ENCODE data around the gene PDE4DIP.
"Not testable (repeated sequence)": the region's sequence is repeated elsewhere in the genome, so short reads cannot be mapped to it uniquely, and the experiment has no call there.

Gene PDE4DIP

DNA sequence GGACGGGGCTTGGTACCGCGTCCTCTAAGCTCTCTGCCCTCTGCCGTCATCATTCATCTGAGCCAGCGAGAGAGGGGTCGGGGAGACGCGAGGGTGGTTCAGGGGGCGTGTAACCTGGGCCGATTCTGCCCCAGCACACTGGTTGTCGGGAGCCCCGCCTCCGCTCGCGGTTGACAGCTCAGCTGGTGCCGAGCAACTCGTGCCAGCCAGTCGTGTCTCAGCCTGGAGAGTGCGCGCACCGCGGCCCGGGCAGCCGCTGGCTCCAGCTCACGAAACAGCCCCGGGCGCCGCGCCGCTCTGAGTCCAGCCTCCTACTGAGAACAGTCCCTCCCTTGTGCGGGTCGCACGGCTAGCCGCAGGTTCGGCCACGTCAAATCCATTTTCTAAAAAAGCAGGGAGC is at the start of gene PDE4DIP:
Gene PDE4DIP (plus strand): TSS at position 209 of the 400 bp plus-strand sequence. CDS start 347 bp downstream, outside the sequence.
- not testable (repeated sequence) for DNase-seq

DNA sequence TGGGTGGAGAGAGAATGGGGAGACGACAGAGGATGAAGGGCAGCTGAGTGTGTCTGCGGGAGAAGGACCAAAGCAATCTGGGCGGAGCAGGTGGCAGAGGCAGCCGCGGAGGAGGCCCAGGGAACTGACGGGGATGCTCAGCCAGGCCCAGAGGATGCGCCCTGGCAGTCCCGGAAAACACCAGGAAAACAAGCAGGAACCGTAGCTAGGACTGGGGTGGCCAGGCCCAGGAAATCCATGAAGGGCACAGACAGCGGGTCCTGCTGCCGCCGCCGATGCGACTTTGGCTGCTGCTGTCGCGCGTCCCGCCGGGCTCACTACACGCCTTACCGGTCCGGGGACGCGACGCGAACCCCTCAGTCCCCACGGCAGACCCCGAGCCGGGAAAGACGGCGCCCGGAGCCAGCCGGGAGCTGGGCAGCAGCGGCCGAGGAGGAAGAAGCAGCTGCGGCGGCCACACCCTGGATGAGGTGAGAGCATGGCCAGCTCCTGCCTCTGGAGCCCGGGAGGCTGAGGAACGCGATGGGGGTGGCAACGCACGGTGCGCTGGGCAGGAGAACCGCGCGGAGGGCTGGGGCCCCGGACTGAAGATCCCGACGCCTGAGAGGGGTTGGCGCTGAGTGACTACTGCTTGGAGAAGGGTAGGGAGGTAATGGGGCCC is 35.8 kb upstream of the PDE4DIP start:
- not testable (repeated sequence) for DNase-seq

DNA sequence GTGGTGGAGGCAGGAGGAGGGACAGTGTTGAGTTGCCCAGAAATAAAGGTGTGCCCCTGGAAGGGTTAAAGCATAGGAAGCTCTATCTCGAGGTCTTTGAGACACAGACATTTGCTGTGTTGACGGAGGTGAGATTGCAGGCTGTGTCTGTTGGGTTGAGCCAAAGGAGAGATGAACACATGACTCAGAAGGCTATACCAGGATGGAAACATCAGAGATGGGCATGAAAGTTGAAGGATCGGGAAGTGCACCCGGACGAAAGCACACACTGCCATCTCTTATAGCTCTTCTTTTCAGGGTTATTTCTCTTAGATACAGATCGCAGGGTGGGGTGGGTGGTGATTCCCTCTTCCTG is 35.3 kb upstream of the PDE4DIP start:
- not testable (repeated sequence) for DNase-seq

DNA sequence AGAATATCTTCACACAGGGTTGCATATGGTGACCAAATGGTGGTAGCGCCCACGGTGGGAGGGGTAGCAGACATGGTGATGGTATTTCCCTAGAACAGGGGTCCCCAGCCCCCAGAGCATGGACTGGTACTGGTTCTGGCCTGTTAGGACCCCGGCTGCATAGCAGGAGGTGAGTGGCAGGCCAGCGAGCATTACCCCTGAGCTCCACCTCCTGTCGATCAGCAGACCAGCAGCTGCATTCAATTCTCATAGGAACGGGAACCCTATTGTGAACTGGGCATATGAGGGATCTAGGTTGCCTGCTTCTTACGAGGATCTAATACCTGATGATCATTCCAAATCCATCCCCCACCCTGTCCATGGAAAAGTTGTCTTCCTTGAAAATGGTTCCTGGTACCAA is 22.0 kb upstream of the PDE4DIP start:
- not testable (repeated sequence) for DNase-seq

DNA sequence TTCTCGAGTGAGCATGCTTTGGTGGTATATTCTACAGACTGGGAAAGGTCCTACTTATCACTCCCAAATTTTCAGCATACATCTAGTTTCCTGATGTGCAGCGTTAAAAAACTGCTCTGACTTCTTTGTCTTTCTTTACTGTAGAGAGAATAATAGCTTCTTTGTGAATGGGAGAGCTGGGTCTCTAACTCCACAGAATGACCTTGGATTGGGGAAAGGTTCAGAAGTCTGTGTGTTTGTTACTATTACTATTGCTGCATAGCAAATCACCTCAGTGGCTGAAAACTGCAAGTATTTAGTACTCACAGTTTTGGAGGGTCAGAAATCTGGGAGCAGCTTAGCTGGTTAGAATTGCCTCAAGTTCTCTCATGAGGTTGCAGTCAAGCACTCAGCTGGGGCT is 20.4 kb upstream of the PDE4DIP start:
- DNase-seq: not testable (repeated sequence)

DNA sequence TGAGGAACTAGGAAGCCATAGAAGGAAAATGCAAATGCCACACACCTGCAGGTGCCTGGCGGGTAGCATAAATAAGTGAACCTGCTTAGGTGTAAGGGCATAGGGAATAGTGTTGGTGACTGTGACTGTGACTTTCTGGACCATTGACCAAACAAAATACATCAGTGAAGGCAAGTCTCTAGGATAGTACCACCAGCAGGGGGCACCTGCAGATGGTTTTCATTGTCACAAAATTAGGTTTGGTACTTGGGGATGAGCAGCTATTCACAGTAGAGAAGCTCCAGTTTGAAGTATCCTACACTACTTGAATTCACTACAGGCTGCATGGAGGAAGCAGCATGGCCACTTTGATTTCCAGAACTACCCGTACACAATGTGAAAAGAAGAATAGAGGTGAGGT is 19.2 kb upstream of the PDE4DIP start:
- not testable (repeated sequence) for DNase-seq

DNA sequence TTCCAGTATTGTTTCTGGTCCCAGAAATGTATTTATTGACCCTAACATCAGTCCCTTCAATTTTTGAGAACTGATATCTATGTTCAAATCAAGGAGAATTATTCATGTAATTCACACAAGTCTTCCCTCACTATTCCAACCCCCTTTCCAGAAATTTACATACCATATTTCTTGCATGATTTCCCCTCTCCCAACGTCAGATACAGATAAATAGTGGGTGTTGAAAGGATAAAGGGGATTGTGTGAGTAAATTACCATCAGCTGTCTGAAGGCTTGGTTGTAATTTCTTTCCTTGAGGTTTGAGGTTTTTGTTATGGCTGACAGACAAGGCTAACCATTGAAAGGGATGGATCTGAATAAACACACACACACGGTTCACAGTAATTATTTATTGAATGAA is 15.7 kb upstream of the PDE4DIP start:
- not testable (repeated sequence) for DNase-seq

DNA sequence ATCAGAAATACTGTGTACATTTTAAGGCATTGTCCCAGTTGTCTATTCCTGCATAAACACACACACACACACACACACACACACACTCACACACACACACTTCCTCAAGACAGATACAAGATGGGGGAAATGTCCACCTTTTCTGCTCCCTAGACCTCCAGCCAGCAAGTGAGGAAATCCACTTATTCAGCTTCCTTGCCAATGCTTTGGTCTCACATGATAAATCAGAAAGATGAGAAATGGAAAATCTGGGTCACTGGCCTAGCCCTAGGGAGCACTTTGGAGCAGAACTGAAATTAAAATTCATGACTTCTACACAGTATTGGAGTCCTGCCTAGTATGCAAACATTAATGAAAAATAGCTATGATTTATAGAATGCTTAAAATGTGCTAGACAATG is 15.3 kb upstream of the PDE4DIP start:
- DNase-seq: not testable (repeated sequence)

DNA sequence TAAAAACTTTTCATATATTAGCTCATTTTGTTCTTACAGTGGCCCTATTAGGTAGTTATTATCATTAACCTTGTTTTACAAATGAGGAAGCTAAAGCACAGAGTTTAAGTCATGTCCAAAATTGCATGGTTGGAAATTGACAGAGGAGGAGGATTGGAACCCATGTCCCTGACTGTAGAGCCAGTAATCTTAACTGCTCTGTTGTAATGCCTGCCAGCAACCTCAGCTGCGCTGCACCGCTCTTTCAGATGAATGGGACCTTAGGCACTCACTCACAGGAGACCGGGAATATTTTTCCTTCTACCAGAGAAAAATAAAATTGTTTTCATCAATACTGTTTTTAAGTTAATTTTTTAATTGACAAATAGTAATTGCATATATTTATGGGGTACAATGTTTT is 14.9 kb upstream of the PDE4DIP start:
- DNase-seq: not testable (repeated sequence)

DNA sequence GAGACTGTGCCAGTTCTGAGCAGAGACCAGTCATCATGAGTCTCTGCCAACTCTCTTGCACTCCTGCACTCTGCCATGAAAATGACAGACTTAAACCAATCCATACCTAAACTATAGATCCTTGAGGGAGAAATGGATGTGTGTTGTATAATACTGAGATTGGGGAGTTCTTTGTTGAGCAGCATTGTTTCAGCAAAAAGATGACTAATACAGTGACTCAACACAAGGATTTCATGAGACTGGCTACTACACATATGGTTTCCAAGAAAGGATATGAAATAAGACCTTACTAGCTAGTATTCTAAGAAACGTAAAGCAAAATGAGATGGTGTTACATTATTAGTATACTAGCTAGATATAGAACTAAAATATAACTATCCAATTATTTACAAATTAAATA is 3.0 kb upstream of the PDE4DIP start:
- DNase-seq: not testable (repeated sequence)

DNA sequence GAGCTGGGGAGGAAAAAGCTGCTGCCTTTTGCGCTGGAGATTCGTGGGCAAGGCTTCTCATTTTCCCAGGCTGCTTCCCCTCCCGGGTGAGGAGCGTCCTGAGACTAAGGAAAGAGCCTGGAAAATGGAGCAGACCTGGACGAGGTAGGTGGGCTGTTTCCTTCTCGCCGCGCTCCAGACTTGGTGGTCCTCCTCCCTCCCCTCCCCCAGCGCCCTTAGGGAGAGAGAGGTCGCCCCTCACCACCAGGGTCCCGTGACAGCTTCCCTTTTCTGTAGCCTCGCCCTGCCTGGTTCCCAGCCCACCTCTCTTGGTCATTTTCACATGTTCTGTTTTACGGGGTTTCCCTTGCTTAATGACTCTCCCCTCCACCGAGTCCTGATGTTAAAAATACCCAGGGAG is 423 bp downstream of the PDE4DIP start:
- not testable (repeated sequence) for DNase-seq

DNA sequence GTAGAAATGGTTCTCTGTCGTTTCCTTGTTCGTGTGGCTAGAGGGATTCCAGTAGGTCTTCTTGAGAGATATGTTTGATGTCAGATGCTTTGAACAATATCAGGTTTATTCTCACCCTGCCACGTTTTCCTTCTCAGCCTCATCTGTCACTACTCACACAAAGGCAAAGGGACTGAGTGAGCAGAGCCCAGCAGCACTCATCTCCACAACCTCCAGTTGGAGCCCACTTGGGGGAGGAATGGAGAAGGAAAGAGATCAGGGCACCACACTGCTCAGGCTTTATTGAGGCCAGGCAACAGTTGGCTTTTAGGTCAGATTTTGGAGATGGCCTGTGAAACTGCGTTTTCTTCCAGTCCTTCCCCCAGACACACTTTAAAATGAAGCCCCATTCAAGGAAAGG is 840 bp downstream of the PDE4DIP start:
- not testable (repeated sequence) for DNase-seq

DNA sequence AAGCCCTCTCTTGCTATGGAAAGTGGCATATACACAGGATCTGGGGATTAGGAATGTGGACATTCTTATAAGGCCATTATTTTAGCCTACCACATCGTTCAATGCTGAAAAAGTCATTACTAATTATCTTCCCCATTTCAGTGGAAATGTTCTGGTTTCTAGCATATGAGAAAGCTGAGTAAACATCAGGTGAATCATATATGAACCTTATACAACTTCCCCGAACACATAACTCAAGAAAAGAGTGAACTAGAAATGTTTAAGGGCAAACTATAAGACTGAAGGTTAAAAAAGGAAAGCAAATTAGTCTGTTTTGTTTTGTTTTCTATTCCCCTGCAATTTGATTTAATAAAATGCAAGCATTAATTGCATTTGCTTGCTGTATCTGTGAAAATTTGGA is 6.1 kb downstream of the PDE4DIP start:
- not testable (repeated sequence) for DNase-seq

DNA sequence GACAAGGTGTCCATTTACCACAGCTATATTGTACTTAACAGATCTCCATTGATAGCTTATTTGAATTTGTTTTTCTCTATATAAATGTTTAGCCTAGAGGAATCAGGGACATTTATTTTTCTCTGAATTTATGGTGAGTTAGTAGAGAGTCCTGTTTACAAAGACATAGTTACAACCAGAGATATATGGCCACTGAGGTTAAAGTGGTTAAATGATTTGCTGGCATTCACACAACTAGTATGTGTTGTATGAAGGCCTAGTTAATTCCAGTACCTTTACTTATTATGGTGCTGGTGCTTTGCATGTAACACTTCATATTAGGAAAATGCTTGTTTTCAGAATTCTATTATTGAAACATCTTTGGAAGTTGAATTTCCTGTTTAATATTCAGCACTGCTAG is 6.6 kb downstream of the PDE4DIP start:
- DNase-seq: not testable (repeated sequence)

DNA sequence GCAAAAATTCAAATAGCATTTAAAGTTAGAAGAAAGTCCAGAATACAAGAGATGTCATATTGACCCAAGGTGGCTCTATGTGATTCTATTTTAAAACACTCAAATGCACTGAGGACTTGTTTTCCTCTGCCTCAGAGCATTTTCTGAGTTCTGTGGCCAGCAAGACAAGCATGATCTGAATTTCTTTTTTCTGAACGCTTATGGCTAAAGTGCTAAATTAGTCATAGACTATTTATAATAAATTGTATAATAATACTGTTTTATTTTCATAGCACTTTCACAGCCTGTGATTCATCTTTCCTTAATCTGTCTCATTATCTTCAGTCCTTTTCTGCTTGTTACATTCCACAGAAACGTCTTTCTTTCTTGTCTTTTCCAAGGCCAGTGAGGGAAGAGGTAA is 7.5 kb downstream of the PDE4DIP start:
- not testable (repeated sequence) for DNase-seq

DNA sequence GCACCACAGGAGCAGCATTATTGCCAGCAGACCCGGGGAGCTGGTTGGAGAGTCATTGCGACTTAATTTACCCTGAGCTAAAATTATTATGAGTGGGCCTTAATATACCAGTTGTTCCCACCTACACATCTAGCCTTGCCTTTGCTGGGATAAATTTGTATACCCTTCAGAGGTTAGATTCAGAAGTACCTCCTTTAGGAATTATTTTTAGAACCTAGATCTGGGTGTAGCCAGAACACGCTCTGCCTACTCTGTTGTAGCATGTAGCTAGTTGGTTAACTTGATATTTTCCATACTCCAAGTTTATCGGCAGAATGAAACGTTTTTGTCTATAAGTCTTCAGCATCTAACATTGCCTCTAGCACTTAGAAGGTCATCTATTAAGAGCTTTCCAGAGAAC is 9.1 kb downstream of the PDE4DIP start:
- not testable (repeated sequence) for DNase-seq

DNA sequence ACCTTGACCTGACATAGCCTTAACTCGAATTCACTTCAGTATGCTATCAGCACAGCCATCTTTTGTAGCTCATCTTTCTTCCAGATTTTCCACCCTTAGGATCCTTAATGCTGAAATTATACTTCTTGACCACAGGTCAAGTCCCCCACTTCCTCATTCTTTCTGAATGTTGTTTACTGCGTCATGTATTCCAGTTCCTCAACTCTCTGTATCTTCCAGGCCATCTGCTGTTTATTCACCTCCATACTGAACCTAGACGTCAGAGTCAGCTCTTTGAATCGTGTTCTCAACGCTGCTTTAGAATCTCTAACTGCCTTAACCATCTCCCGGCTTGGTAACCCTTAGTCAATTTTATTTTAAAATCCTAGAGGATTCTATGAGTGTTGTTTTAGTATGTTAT is 9.8 kb downstream of the PDE4DIP start:
- DNase-seq: not testable (repeated sequence)

DNA sequence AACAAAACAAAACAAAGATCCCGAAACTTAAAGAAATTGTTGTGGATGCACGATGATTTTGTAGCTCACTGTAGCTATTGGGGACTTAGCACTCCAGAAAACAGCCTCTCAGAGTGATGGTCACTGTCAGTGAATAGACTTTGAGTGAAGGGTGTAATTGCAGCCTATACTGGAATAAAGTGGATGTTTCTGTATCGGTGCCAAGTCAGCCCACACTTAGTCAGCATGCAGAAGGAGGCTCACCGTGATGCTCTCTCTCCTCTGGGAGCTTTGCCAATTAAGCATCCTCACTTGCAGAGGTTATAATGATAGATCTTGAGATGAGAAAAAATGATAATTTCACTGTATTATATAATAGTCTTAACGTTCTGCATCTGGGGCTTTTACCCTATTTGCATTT is 11.1 kb downstream of the PDE4DIP start:
- DNase-seq: not testable (repeated sequence)

DNA sequence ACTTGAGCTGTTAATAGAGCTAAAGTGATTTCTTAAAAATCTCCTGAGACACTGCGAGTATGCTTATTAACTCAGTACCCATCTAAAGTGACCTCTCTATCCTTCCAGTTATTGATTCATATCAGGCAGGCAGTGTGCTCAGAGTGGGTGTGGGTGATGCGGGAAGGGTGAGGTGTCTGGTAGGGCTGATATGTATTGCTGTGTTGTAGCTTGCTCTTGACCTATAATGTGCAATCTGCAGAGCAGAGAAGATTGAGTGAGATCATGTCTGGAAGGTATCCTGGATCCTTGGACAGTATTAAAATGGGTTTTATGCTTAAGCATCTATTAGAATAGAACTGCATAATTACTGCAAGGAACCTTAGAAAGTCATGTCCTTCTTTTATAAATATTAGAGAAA is 15.8 kb downstream of the PDE4DIP start:
- DNase-seq: not testable (repeated sequence)

DNA sequence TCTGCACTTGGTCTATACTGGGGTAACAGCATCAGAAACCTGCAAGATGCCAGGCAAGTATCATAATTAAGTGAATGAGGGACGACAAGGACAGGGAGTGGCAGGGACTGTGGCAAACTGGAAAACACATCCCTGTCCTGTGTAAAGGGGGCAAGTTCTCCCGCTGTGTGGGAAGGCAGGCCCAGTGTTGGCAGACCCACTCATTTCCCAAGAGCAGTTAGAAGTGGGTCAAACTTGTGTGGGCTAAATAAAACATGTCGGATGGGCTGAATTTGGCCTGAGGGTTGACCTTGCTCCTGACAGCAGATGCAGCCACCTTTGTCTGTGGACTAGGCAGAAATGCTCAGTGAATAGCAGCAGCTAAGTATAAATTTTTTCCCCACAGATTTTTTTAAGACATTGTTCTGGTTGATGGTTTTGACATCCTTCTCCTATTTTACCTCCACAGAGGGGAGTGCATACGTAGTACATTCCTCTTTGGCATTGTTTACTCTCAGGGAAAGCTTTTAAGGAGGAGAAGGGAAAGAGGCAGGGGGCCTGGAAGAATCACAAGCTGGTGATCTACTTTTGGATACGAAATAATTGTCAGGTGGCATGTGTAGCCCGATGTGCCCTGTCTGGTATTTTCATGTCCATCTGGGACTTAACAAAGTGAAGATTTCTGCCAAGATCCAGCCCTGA is 16.5 kb downstream of the PDE4DIP start:
- DNase-seq: not testable (repeated sequence)

DNA sequence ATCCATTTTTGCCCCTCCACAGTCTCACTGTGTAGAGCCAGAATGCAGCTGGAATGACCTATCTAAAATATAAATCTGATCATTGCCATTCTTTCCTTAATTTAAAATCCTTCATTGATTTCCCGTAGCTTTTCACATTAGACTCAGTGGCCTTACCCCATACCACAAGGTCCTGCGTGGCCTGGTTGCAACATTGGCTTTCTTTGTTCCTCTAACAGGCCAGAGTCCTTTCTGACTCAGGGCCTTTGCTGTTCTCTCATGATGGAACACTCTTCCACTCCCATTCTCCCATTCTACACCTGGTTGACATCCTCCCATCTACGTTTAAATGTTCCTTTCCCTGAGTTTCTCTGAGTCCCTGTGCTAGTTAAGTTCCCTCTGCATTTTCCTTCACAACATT is 18.4 kb downstream of the PDE4DIP start:
- DNase-seq: not testable (repeated sequence)

DNA sequence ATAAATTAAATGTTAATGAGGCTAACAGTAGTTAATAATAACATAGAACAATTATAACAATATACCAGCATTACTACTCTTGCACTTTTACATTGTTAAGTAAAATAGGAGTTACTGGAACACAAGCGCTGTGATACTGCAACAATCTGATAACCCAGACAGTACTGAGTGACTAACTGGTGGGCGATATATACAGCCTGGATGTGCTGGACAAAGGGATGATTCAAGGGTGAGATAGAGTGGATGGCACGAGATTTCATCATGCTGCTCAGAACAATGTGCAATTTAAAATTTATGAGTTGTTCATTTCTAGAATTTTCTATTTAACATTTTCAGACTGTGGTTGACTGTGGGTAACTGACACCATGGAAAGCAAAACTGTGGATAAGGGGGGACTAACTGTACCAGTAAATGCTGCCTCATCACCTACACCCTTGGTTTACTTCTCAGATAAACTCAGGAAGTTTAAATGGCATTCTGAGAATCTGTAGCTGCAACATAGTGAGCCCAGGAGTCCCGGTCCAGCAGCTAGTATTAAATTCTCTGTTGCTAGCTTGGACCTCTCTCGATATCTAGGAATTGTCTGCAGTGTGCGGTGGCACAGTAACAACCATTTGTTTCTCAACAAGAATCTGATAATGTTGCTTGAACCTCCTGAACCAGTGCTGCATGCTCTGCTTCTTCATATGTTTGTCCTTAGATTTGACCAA is 24.9 kb downstream of the PDE4DIP start:
- not testable (repeated sequence) for DNase-seq

DNA sequence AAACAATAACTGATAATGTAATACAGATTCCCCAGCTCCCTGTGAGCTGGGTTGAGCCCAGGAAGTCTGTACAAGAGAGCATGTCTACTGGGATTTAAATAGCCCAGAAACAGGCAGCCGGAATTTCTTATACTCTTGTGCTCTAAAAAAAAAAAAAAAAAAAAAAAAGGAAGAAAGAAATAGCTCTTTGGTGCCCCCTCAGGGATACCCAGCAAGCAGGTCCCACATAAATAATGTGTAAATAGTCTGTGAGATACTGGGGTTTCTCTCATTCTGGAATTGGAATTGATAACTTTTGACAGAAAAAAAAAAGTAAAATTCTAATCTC is 25.4 kb downstream of the PDE4DIP start:
- not testable (repeated sequence) for DNase-seq

Measured in T1000 (cell line).